GM19043 (cell line): Measurements from ENCODE around the gene DIPK1A.

ENCODE experiments used
- ATAC-seq: cut with Tn5 transposase; IDR thresholded peaks from one replicate; pipeline ENCODE4 v1.9.1; 2021; ENCODE audit warnings: low read depth; ENCODE audit not compliant: unreplicated experiment

Gene DIPK1A

GRCh38 chr1:92961131-92961895, at the start of gene DIPK1A:
TSS of gene DIPK1A (minus strand) at chr1:92961462. CDS start at chr1:92961429, 33 bp downstream.
- ATAC-seq: peak; percentile 33

DNA sequence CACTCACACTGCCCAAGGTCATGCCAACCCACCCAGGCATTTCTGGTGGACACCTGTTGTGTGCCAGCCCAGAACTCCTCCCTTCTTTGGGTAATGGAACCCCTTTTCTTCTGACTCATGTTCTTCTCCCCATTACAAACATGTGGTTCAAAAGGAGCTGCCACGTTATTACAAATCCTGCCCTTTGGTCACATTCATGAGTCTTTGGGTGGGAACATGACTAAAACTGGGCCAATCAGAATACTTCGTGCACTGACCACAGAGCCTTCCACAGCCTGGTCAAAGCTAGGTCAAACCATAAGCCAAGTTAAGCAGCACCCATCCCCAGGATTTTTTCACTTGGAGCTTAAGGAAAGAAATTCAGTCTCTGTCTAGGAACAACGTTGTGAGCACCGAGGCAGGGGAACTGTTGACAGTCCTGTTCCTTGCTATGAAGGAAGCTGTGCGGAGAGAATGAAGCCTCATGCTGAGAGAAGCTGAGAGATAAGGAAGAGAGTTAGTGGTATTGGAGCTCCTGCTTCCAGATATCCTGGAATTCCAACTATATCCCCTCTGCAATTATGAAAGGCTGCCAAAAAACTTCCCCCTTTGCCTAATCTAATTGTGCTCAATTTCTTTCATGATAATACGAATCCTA, 46.8 kb upstream of the DIPK1A start:
- ATAC-seq: no peak

DNA sequence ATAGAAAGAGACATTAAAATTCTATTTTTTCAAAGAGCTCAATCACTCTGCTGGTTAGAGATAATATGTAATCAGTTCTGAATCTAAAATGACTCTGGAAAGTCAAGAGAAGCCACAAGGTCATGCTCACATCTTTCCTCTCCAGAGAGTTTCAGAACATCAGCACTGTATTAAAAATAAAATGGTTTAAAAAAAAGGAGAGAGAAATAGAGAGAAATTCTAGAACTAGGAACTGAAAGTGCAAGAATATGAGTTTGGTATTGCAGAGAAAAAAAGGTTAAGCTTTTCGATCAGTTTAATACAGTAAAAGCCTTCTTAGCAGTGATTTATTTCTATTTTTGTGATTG, 44.0 kb upstream of the DIPK1A start:
- no peak for ATAC-seq

DNA sequence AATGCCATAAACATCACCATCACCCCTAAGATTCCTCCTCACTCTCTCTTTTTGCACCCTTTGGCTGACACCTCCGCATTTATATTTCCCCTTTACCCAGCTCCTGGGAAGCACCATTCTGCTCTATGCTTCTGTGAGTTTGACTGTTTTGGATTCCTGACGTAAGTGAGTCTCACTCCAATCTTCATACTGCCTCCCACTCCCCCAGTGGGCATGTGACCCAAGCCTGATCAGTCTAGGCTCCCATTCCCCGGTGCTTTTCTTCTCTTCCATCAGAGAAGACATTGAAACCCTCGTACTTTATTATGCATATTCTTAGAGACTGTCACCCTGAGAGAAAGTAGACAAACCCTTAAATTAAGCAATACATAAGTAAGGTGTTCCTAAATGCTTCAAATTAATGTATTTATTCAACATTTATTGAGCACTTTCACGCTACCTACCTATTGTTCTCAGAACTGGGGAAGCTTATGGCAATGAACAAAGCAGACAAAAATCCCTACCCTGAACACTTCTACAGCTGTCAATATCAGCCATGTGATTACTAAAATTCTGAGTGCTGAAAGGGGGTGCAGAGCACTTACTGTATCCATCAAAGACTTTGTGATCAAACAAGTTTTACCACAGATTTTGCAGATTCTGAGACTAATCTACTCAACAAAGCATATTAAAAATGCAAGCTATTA, 43.4 kb upstream of the DIPK1A start:
- ATAC-seq: no peak

DNA sequence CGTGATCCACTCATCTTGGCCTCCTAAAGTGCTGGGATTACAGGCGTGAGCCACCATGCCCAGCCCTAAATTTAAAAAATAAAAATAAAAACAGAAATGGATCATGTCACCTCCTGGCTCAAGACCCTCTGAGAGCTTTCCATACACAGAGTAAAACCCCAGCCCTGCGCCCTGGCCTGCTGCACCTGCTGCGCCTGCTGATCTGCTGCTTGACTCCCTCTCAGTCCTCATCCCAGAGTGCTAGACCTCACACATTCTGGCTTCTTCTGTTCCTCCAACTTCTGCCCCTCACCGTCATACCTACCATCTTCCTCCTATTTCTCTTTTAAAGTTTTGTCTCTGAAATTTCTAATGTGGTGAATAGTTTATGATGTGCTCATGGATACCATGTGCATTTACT, 42.7 kb upstream of the DIPK1A start:
- ATAC-seq: no peak

DNA sequence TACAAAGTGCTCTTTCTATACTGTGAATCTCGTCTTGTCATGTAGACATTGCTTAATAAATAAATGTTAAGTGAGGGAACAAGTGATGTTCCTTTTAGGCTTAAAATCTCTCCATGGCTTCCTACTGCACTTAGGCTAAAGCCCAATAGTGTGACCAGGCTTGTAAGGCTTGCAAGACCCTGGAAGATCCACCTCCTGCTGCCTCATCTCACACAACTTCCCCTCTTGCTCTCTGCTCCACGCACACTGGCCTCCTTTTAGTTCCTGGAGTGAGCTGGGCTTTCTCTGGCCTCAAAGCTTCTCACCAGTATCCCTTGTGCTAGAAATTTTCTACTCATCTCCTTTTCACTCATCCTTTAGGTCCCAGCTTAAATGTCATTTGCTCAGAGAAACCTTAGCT, 41.5 kb upstream of the DIPK1A start:
- no peak for ATAC-seq

DNA sequence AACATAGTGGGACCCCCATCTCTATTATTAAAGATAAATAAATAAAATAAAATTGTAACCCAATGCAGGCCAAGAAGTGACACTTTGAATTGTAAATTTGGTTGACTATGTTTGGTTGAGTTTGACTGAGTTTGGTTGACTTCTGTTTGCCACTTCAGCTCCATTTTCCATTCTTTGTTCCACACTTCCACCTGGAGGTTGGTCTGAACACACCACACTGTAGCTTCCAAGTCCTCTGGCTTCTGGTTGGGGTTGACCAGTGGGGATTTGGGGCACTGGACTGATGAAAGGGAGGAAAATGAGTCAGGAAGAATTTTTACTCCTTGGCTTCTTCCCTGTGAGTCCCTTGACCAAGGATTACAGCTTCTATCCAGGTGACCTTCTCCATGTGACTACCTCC, 40.6 kb upstream of the DIPK1A start:
- no peak for ATAC-seq

- ATAC-seq: no peak
These were observed 39.5 kb upstream of the DIPK1A start for GRCh38 chr1:93000751-93001175.

DNA sequence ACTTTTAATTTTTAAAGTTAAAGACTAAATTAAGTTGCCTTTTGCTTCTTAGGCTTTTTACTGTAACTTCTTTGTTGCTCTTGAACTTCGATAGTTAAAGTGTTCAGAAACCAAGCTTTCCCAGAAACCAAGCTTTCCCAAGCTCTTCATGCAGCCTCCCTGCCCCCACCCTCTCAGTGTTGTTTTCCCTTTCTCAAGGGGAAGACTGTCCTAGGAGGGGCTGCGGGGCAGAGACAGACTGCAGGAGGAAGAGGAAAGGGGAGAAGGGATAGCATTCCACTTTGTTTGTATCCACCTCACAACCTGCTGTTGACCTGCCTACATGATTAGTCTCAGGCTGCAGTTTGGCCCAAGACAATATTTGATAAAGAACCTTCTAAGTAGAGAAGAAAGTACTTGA, 39.0 kb upstream of the DIPK1A start:
- ATAC-seq: no peak

- ATAC-seq: no peak
These were observed 37.6 kb upstream of the DIPK1A start for GRCh38 chr1:92998821-92999220.

- ATAC-seq: no peak
These were observed 34.5 kb upstream of the DIPK1A start for GRCh38 chr1:92995441-92996430.

DNA sequence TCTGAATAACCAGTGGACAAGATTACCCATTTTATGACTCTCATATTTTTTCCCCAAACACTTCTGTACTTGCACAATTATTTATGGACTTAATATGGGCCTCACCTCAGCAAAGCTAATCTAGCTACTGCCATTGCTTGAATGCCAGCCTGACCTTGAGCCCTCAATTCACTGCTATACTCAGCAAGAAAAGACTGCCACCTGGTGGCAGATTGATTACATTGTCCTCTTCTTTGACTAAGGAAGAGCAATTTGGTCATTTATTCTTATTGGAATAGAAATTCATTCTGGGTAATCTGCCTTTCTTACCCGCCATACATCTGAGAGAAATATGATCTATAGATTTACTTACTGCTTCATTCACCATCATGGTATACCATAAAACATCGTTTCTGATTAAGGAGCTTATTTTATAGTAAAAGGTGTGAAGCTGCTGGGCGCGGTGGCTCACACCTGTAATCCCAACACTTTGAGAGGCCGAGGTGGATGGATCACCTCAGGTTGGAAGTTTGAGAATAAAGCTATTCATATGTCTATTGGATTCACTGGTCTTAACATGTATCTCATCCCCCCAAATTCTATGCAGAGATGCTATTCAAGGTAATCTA, 32.9 kb upstream of the DIPK1A start:
- no peak for ATAC-seq

- ATAC-seq: no peak
These were observed 32.3 kb upstream of the DIPK1A start for GRCh38 chr1:92993581-92993980.

DNA sequence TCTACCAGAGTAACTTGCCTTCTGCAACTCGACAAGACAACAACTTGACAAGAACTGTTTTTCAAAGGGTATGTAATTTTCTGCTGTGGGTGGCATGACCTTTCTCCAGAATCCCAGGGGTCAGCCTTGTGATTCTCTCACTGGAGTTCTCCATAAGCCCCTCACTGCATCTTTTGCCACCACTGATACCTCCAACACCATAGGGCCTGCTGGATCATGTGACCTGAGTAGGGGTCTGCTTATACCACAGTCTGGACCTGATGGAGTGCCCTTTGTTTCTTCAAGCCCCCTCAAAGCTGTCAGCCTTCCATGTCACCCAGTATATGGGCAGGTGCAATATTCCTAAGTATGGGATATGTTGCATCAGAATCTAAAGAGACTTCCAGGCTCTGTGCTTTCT, 31.6 kb upstream of the DIPK1A start:
- ATAC-seq: no peak

DNA sequence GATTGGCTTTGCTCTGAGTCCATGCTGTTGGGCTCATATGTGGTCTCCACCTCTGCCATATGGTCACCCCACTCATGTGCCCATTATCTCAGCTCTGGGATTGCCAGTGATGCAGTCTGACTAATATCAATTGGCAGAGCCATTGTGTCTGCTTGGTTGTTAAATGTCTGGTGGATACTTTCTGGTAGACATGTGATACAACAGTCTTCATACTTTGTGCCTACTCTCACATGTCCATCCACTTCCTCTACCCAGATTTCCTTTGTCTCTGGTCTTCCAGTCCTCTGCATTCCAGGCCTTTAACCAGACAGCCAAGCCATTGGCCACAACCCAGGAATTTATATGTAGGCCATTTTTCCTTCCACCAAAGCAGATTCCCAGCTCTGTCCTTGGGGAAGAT, 30.8 kb upstream of the DIPK1A start:
- no peak for ATAC-seq

GRCh38 chr1:92990828-92991227, 29.6 kb upstream of the DIPK1A start:
- ATAC-seq: no peak

DNA sequence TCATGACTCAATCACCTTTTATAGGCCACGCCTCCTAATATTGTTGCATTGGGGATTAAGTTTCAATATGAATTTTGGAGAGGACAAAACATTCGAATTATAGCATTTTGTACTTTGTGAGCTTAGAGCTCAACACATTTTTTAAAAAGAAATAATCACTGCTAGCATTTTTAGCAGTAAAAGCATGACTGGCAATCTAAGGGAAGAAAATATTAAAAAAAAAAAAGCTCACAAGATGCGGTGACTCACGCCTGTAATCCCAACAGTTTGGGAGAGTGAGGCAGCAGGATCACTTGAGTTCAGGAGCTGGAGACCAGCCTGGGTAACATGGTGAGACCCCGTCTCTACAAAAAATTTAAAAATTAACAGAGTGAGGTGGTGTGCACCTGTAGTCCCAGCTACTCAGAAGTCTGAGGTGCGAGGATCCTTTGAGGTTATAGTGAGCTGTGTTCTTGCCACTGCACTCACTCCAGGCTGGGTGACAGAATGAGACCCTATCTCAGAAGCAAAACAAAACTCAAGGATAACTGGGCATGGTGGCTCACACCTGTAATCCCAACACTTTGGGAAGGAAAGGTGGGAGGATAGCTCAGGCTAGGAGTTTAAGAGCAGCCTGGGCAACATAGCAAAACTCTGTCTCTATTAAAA, 28.8 kb upstream of the DIPK1A start:
- ATAC-seq: no peak

GRCh38 chr1:92989253-92989652, 28.0 kb upstream of the DIPK1A start:
- no peak for ATAC-seq

GRCh38 chr1:92987462-92987861, 26.2 kb upstream of the DIPK1A start:
- ATAC-seq: no peak

- ATAC-seq: no peak
These were observed 23.8 kb upstream of the DIPK1A start for GRCh38 chr1:92985101-92985500.
